Measurements from ENCODE around the gene PTPRA.

Gene PTPRA

DNA sequence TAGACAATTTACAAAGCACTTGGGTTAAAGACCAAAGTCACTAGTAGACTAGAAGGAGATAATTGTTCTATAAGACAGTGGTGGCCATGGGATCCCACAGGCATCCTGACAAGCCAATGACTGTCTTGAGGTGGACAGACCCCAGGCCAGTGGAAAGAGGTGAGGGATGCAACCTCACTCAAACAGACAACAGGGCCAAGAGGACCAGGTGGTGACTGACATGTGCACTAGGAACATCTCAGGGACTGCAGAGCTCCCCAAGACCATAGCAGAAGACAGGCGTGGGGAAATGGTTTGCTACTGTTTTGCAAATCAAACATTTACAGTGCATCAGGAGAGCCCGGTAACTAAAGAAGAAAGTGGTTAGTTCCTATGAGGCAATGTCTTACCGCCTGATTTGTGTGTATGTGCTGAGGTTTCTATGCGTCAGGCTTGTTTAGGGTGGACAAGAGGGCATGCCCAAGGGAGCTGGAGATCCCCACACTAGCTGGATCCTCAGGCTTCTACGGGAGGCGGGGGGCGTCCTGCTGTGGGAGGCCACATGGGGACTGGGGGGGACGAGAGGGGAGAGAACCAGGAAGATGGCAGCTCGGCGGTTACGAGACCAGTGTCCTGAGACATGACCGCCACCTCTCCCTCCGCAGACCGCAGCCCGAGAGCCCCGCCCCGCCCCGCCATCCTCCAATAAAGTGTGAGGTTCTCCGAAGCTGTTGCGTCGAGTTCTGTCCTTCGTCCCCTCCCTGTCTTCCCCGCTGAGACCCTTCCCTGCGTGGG lies 171.9 kb downstream of the PTPRA start:
- peak overlapping the region; percentile 92 for H3K4me3 ChIP-seq (ENCODE audit: low read depth, low read length)
- peak; percentile 97 for DNase-seq (ENCODE audit: low read depth)
- TF ChIP-seq, protein P1, sequence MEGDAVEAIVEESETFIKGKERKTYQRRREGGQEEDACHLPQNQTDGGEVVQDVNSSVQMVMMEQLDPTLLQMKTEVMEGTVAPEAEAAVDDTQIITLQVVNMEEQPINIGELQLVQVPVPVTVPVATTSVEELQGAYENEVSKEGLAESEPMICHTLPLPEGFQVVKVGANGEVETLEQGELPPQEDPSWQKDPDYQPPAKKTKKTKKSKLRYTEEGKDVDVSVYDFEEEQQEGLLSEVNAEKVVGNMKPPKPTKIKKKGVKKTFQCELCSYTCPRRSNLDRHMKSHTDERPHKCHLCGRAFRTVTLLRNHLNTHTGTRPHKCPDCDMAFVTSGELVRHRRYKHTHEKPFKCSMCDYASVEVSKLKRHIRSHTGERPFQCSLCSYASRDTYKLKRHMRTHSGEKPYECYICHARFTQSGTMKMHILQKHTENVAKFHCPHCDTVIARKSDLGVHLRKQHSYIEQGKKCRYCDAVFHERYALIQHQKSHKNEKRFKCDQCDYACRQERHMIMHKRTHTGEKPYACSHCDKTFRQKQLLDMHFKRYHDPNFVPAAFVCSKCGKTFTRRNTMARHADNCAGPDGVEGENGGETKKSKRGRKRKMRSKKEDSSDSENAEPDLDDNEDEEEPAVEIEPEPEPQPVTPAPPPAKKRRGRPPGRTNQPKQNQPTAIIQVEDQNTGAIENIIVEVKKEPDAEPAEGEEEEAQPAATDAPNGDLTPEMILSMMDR (IDR thresholded peaks at IDR 0.05; ENCODE audit: low read depth, low read length) = no peak
- TF ChIP-seq MYC (IDR thresholded peaks at IDR 0.05; ENCODE audit: low read depth, low read length) = 0 out of 2 replicates have a peak, but pooled peaks have one; percentile 23
- TF ChIP-seq, protein P2, sequence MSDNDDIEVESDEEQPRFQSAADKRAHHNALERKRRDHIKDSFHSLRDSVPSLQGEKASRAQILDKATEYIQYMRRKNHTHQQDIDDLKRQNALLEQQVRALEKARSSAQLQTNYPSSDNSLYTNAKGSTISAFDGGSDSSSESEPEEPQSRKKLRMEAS (IDR thresholded peaks at IDR 0.05; ENCODE audit: low read depth, low read length) = no peak; the same call in 1 of the 2 replicates
- no peak for TF ChIP-seq POLR2A (IDR thresholded peaks at IDR 0.05; ENCODE audit: extremely low read depth, insufficient read length)

DNA sequence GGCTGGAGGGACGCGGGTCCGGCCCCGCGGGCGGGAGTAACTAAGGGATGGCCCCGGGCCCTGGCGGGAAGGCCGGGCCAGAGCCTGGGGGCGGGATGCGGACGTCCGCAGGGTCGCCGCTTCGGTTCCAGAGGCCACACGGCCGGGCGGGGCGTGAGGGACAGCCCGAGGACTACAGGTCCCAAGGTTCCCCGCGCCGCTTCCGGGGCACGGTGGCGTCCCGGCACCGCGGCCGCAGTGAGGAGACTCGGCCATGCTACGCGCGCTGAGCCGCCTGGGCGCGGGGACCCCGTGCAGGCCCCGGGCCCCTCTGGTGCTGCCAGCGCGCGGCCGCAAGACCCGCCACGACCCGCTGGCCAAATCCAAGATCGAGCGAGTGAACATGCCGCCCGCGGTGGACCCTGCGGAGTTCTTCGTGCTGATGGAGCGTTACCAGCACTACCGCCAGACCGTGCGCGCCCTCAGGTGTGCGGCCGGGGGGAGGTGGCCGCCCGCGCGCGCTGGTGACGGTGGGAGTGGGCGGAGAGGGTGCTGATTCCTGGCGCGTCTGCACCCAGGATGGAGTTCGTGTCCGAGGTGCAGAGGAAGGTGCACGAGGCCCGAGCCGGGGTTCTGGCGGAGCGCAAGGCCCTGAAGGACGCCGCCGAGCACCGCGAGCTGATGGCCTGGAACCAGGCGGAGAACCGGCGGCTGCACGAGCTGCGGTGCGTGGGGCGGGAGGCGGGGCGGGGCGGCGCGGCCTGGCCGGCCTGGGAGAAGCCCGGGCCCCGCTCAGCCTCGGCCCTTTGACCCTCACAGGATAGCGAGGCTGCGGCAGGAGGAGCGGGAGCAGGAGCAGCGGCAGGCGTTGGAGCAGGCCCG lies 172.8 kb downstream of the PTPRA start, which contains the start of gene MRPS26:
Gene MRPS26 (plus strand): TSS at position 237 of the 861 bp plus-strand sequence. CDS start 17 bp downstream, at position 254.
- TF ChIP-seq, protein P2 (IDR thresholded peaks at IDR 0.05; ENCODE audit: low read depth, low read length) = peak; percentile 79
- TF ChIP-seq MYC (IDR thresholded peaks at IDR 0.05; ENCODE audit: low read depth, low read length) = peak; percentile 84
- TF ChIP-seq, protein P1 (IDR thresholded peaks at IDR 0.05; ENCODE audit: low read depth, low read length) = no peak
- peak; percentile 89 for TF ChIP-seq POLR2A (IDR thresholded peaks at IDR 0.05; ENCODE audit: extremely low read depth, insufficient read length)
- H3K4me3 ChIP-seq (ENCODE audit: low read depth, low read length) = peak within 1 kb of the TSS; percentile 92
- peak; percentile 65 for DNase-seq (ENCODE audit: low read depth)

DNA sequence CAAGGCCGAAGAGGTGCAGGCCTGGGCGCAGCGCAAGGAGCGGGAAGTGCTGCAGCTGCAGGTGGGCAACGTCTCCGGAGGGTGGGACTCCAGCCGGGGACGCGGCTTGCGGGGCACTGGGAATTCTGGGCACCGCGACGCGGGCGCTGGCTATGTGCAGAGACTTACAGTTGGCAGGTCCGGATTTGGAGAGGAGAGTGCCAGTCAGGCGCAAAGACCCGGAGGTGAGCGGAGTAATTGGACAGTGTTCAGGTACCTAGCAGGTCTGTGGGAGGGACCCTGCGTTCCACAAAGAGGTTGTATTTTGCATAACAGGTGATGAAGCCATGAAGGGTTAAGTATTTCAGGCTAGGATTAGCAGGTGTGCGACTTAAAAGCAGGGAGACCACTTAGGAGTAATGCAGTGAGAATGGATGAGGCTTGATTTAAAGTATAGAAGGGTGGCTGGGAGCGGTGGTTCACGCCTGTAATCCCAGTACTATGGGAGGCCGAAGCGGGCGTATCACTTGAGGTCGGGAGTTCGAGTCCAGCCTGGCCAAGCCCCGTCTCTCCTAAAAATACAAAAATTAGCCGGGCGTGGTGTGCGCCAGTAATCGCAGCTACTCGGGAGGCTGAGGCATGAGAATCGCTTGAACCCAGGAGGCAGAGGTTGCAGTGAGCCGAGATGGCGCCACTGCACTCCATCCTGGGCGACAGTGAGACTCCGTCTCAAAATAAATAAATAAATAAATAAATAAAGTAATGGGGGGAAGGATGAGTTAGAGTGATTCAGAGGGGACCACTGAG lies 173.6 kb downstream of the PTPRA start:
- no peak for DNase-seq (ENCODE audit: low read depth)
- TF ChIP-seq MYC (IDR thresholded peaks at IDR 0.05; ENCODE audit: low read depth, low read length) = no peak
- TF ChIP-seq POLR2A (IDR thresholded peaks at IDR 0.05; ENCODE audit: extremely low read depth, insufficient read length) = no peak
- TF ChIP-seq, protein P2 (IDR thresholded peaks at IDR 0.05; ENCODE audit: low read depth, low read length) = no peak
- TF ChIP-seq, protein P1 (IDR thresholded peaks at IDR 0.05; ENCODE audit: low read depth, low read length) = no peak
- H3K4me3 ChIP-seq (ENCODE audit: low read depth, low read length) = peak overlapping the region; percentile 92

DNA sequence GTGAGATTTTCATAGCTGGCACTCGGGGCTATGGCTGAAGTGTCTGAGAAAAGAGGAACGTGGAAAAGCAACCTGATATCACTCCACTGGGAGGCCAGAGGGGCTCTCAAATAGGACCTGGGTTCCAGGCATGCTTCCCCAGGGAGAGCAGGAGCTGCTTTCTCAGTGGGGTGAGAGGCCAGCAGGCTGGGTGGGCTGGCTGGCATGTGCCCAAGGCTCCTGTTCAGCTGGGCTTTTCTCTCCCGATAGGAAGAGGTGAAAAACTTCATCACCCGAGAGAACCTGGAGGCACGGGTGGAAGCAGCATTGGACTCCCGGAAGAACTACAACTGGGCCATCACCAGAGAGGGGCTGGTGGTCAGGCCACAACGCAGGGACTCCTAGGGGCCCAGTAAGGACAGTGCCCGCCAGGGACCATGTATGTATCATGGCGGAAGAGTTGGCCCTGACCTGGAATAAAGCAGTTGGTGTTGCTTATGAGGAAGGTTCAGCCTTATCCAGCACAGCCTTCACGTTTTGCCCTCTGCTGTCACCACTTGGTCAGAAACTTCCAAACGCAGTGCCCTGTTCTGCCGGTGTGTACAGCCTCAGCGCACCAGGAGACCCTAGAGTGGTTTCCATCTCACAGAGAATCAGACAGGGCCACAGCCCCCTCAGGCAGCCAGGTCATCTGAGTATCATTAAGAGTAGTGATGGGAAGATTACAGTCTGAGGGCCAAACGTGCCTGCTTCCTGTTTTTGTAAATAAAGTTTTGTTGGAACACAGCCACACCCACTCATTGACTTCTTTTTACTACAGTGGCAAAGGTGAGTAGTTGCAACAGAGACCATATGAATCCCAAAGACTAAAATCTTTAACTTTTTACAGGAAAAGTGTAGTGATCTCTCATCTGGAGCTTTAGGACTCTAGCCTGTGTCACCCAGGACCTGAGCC lies 174.5 kb downstream of the PTPRA start:
- TF ChIP-seq, protein P2 (IDR thresholded peaks at IDR 0.05; ENCODE audit: low read depth, low read length) = no peak
- TF ChIP-seq, protein P1 (IDR thresholded peaks at IDR 0.05; ENCODE audit: low read depth, low read length) = no peak
- TF ChIP-seq POLR2A (IDR thresholded peaks at IDR 0.05; ENCODE audit: extremely low read depth, insufficient read length) = no peak
- TF ChIP-seq MYC (IDR thresholded peaks at IDR 0.05; ENCODE audit: low read depth, low read length) = no peak
- DNase-seq (ENCODE audit: low read depth) = peak; percentile 48
- H3K4me3 ChIP-seq (ENCODE audit: low read depth, low read length) = peak overlapping the region; percentile 92
